GM18507 (cell line): Measurements from ENCODE around the gene RHBDF2.

Source experiments
- DNase-seq: peaks from one replicate; pipeline ENCODE4 v3.0.0; 2011; ENCODE audit warnings: low read depth; ENCODE audit not compliant: insufficient read length; ENCODE audit errors: extremely low spot score
- FAIRE-seq: peaks from 2 replicates; lab custom pipeline; 2011; peaks lifted over from hg19 to GRCh38; lab: Jason Lieb, UNC

Gene RHBDF2

DNA sequence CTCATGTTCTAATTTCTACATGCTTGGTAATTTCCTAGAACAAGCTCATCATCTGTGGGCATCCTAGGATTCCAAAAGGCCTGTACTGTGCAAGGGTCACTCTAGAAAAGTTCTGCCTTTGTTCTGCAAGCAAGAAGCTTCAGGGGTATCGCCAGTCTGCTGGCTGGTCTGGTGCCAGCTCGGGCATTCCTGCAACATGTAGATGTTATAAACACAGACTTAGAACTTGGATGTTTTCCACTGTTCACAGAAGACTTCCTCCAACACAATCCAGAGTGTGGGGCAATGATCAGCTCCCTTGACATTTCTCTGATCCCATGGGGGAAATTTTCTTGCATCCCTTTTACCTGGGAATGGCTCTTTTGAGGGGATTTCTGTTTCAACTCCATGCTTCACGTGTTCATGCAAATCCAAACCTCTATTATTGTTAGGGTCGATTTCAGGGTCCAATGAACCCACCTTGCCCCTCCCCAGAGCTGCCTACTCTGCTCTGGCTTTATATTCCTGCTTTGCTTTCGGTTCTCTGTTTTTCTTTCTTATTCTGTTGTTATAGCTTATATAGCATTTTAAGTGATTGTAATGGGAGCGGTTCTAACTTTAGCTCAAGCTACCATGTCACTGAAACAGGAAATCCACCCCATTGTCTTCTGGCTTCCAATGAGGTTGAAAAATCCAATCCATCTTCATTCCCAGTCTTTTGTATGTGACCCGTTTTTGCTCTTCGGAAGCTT lies 73.6 kb downstream of the RHBDF2 start:
- DNase-seq, result no peak

DNA sequence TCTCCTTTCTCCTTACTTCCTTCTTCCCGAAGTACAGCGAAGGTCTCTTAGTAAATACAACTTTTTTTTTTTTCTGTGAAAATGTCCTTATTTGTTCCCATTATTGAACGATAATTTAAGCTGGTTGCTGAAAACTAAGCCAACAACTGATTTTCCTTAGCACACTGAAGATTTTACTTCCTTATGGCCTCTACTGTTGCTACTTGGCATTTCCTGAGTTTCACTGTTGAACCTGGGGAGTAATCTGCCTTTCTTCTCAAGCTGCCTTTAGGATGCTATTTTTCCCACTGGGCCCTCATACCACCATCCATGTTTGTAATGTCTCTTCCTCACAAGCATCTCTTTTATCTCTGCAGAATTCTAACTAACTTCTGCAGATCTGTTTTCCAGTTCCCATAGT lies 74.4 kb downstream of the RHBDF2 start:
- FAIRE-seq, result no peak
- no peak for DNase-seq

More for the DNA sequence above, 73.6 kb downstream of the RHBDF2 start:
- FAIRE-seq, result no peak

DNA sequence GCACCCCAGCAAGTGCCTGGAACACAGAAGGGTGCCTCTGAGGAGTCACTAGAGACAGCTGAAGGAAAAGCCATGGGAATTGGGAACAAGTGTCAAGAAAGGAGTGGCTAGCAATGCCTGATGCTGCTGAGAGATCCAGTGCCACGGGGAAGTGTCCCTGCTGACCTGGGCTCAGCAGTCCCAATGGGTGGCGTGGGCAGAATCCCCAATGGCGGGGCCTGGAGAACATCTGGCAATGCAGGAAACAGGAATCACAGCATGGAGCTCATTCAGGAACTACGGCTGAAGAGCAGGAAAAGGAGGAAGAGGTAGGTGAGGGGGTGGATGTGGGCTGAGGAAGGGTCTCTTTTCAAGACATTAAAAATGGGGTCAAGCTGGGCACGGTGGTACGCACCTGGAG lies 78.4 kb downstream of the RHBDF2 start:
- no peak for FAIRE-seq
- no peak for DNase-seq

DNA sequence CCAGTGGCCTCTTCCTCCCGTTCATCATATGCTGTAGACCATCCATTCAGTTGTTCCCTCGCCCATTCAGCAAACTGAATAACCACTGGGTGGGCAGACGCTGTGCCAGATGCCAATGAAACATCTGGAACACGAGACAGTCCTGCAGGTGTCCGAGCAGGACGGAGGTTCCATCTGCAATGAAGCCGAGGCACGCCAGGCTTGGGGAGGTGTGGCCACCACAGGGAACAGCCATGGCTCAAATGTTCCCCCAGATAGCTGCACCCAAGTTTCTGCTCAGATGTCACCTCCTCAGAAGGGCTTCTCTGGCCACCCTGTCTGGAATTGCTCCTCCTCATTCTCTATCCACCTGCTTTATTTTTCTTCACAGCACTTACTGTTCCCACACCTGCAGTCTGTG lies 78.8 kb downstream of the RHBDF2 start:
- FAIRE-seq, result no peak
- no peak for DNase-seq

DNA sequence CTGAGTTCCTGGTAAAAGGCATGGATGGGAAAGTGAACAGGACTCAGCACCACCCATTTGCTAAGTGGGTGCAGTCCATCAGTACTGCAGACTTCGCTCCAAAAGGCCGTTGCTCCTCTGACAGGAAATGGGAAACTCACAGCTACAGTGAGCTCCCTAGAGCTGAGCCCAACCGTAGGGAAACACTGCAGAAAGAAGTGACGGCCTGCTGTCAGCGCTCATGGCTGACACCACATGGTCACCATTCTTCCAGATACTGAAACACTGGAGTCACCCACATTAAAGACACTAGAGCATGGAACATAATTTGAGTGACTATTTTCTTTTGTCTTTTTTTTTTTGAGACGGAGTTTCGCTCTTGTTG lies 80.2 kb downstream of the RHBDF2 start:
- no peak for FAIRE-seq

More for the DNA sequence above, 80.2 kb downstream of the RHBDF2 start:
- no peak for DNase-seq
